Aortic smooth muscle cell (primary cell): Measurements from ENCODE around the gene EXOC6. TPM values are rescaled to one million over a fixed set of nuclear protein-coding genes. Genes with fewer than 3 reads are reported as not detected.

Experiments used
- total RNA-seq: library from RNA; depleted of rRNA; stranded (reverse); fragments of >200 nt; gene quantifications from 2 replicates; pipeline ENCODE4 v1.2.3, GENCODE V29; 2014

Gene EXOC6, protein sequence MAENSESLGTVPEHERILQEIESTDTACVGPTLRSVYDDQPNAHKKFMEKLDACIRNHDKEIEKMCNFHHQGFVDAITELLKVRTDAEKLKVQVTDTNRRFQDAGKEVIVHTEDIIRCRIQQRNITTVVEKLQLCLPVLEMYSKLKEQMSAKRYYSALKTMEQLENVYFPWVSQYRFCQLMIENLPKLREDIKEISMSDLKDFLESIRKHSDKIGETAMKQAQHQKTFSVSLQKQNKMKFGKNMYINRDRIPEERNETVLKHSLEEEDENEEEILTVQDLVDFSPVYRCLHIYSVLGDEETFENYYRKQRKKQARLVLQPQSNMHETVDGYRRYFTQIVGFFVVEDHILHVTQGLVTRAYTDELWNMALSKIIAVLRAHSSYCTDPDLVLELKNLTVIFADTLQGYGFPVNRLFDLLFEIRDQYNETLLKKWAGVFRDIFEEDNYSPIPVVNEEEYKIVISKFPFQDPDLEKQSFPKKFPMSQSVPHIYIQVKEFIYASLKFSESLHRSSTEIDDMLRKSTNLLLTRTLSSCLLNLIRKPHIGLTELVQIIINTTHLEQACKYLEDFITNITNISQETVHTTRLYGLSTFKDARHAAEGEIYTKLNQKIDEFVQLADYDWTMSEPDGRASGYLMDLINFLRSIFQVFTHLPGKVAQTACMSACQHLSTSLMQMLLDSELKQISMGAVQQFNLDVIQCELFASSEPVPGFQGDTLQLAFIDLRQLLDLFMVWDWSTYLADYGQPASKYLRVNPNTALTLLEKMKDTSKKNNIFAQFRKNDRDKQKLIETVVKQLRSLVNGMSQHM
- 14.5 and 16.8 TPM in 2 replicates for total RNA-seq

DNA sequence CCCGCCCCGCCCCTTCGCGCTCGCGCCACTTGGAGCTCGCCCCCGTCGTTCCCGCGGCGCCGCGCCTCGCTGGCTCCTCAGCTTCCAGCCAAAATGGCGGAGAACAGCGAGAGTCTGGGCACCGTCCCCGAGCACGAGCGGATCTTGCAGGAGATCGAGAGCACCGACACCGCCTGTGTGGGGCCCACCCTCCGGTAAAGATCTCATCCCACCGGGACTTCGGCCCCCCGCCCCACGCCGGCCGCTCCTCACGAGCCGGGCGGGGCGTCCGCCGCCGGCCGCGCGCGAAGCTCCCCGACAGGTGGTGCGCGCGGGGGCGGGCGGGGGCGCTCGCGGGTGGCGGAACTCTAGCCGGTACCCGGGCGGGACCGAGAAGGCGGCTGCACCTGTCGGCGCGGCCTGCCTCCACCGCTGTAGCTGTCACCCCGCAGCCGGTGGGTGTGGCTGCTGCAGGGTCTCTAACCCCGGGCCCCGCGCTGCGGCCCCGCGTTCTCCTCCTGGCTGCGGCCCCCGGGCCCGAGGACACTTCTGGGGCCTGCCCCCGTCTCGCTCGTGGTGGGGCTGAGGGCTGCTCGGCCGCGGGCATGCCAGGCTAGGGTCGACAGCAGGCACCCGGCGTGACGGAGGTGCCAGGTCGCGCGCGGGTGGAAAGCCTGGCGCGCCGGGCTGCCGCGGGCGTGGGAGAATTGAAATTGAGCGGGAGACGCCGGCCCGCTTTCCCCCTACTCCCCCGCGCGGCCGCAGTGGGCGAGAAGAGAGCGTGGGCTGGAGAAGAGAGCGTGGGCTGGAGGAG, at the start of gene EXOC6:
EXOC6 (plus strand) TSS at position 80 of the 793 bp plus-strand sequence; CDS start at position 94, 14 bp downstream.

DNA sequence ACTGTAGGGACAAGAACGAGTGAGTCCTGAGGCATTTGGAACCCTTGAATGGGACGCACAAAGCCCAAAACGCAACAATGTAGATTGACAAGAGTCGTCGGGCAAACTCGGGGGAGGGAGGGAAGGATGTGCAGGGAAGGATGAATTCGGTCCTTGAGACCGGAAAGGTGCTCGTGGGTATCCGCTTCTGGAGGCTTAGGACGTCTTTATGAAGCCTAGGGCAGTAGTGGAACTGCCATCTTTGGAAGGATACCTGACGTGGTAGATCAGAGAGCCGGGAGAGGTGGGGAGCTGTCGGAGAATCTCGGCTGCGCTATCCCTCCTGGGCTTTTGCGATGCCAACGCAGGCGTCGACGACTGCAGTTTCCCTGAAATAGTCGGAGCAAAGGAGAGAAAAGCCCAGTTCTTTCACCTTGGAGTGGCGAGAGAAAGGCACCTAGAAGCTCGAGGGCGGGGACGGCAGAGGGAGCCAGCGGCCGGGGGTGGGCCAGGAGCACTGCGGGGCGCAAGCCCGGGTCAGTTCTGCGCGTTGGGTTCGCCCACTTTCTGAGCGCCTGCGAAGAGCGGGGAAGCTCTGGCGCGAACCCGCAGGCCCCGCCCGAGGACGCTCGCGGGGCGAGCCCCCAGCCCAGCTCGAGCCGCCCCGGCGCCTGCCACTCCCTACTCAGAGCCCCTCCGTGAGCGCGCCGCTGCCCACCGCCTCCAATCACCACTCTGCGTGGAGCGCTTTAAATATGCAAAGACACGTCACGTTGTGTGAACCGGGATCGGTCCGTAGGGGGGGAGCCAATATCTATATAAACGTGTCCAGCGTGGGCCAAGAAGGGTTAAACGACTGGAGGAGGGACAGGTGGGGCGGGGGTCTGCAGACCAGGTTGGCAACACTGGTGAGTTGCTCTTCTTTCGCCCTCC, 211.9 kb downstream of the EXOC6 start, which contains the start of gene CYP26C1:
CYP26C1 (plus strand) TSS at position 824 of the 912 bp plus-strand sequence. CDS start 466 bp downstream, outside the sequence.

DNA sequence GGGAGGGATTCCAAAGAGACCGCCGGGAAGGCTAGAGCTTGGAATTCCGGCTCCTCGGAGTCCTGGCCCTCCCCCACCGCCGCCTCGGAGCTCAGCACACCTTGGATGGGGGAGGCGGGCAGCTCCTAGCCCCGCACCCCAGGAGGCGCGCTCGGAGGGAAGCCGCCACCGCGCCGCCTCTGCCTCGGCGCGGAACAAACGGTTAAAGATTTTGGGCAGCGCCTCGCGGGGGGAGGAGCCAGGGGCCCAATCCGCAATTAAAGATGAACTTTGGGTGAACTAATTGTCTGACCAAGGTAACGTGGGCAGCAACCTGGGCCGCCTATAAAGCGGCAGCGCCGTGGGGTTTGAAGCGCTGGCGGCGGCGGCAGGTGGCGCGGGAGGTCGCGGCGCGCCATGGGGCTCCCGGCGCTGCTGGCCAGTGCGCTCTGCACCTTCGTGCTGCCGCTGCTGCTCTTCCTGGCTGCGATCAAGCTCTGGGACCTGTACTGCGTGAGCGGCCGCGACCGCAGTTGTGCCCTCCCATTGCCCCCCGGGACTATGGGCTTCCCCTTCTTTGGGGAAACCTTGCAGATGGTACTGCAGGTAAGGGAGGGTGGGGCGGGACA, 225.3 kb downstream of the EXOC6 start, which contains the start of gene CYP26A1:
CYP26A1 (plus strand) TSS at position 355 of the 608 bp plus-strand sequence; CDS start at position 397, 42 bp downstream.

Other genes starting within 250 kb of the EXOC6 start
- 1.6 and 4.6 TPM in 2 replicates for gene HHEX, start 158.6 kb upstream of the EXOC6 start, total RNA-seq
- gene CYP26C1, start 212.3 kb downstream of the EXOC6 start, total RNA-seq, result 0.06 and 0.13 TPM in 2 replicates
- gene CYP26A1, start 225.4 kb downstream of the EXOC6 start, total RNA-seq, result not detected in 2 replicates